ENCODE data around the gene MELK. TPM values are rescaled to one million over a fixed set of nuclear protein-coding genes. Genes with fewer than 3 reads are reported as not detected.
"Not testable (repeated sequence)": the region's sequence is repeated elsewhere in the genome, so short reads cannot be mapped to it uniquely, and the experiment has no call there.

MELK gene
- under 1 TPM; 0.42 to 0.67 (median 0.49) TPM for total RNA-seq

GRCh38 chr9:36572515-36573418 lies at the start of gene MELK:
Gene MELK, plus strand, starts transcription at chr9:36572895. Its CDS starts 8,787 bp downstream, at chr9:36581682.
- no peaks in the 10 kb centered on the region for H3K36me3 ChIP-seq
- TF ChIP-seq CTCF (IDR thresholded peaks at IDR 0.05) (no peak), POLR2A (IDR thresholded peaks at IDR 0.05) (peak in 1 of 2 donors; percentile 39)
- H3K4me3 ChIP-seq (replicated peaks in 1 of 3) = peak within 1 kb of the TSS; percentile 7 to 53 (median 30)
- WGBS, 2 donors = 1% methylated on average over 15 to 28 of the region's 74 CpGs
- peak; percentile 68 to 74 for DNase-seq
- peak within 1 kb of the TSS in 2 of 3 donors; percentile 34 to 59 for H3K27ac ChIP-seq
- H3K9me3 ChIP-seq = no peaks in the 10 kb centered on the region
- peaks cover 7 to 13% of the 10 kb centered on the region in 2 donors for H3K4me1 ChIP-seq
- no peaks in the 10 kb centered on the region for H3K27me3 ChIP-seq
- intact Hi-C loops (cut with DNase I) = no loop called here

- WGBS, 2 donors = 98 to 100% methylated on average over 2 of the region's 2 CpGs
- H3K27me3 ChIP-seq = no peaks in the 10 kb centered on the region
- H3K4me1 ChIP-seq = no peaks in the 10 kb centered on the region
- H3K9me3 ChIP-seq = no peaks in the 10 kb centered on the region
- no peak for TF ChIP-seq CTCF (IDR thresholded peaks at IDR 0.05)
- TF ChIP-seq POLR2A (IDR thresholded peaks at IDR 0.05) = no peak
- H3K27ac ChIP-seq = no peak overlapping the region
- H3K4me3 ChIP-seq (replicated peaks in 1 of 3) = no peak overlapping the region
- intact Hi-C loops (cut with DNase I) = no loop called here
- no peaks in the 10 kb centered on the region for H3K36me3 ChIP-seq
- DNase-seq = no peak
Observed at GRCh38 chr9:36530224-36530623, 42.5 kb upstream of the MELK start.

GRCh38 chr9:36532353-36532752 lies 40.3 kb upstream of the MELK start:
- no peaks in the 10 kb centered on the region for H3K4me1 ChIP-seq
- WGBS, 2 donors = 65 to 77% methylated on average over 3 of the region's 3 CpGs
- TF ChIP-seq POLR2A (IDR thresholded peaks at IDR 0.05) = no peak
- no peak for TF ChIP-seq CTCF (IDR thresholded peaks at IDR 0.05)

GRCh38 chr9:36533726-36534125 lies 39.0 kb upstream of the MELK start:
- intact Hi-C loops (cut with DNase I); H3K4me3 ChIP-seq (replicated peaks in 1 of 3); DNase-seq; H3K4me1 ChIP-seq; H3K27ac ChIP-seq; H3K9me3 ChIP-seq; H3K27me3 ChIP-seq; H3K36me3 ChIP-seq: not testable (repeated sequence)
- 85 to 94% methylated on average over 6 of the region's 6 CpGs for WGBS, 2 donors

More at GRCh38 chr9:36532353-36532752, 40.3 kb upstream of the MELK start:
- Histone ChIP-seq H3K27ac (no peak overlapping the region), H3K9me3 (no peaks in the 10 kb centered on the region), H3K36me3 (no peaks in the 10 kb centered on the region), H3K27me3 (no peaks in the 10 kb centered on the region), H3K4me3 (replicated peaks in 1 of 3) (no peak overlapping the region)
- intact Hi-C loops (cut with DNase I) = no loop called here
- DNase-seq = no peak

- TF ChIP-seq POLR2A (IDR thresholded peaks at IDR 0.05) = no peak
- TF ChIP-seq CTCF (IDR thresholded peaks at IDR 0.05) = no peak
Observed at GRCh38 chr9:36535107-36535506, 37.6 kb upstream of the MELK start.

More at GRCh38 chr9:36535107-36535506, 37.6 kb upstream of the MELK start:
- Histone ChIP-seq H3K27ac (no peak overlapping the region), H3K4me3 (replicated peaks in 1 of 3) (no peak overlapping the region), H3K36me3 (no peaks in the 10 kb centered on the region), H3K9me3 (no peaks in the 10 kb centered on the region), H3K27me3 (no peaks in the 10 kb centered on the region), H3K4me1 (no peaks in the 10 kb centered on the region)
- intact Hi-C loops (cut with DNase I) = no loop called here
- no peak for DNase-seq
- WGBS, 2 donors = 85 to 100% methylated on average over 1 of the region's 1 CpG
